HG03159 (cell line): ENCODE results near the gene SECISBP2L.
"Not testable (repeated sequence)": the region's sequence is repeated elsewhere in the genome, so short reads cannot be mapped to it uniquely, and the experiment has no call there.

Source experiments
- ATAC-seq: cut with Tn5 transposase; IDR thresholded peaks from one replicate; pipeline ENCODE4 v1.9.1; 2021; ENCODE audit warnings: mild to moderate bottlenecking, moderate library complexity; ENCODE audit not compliant: unreplicated experiment

The SECISBP2L gene

GRCh38 chr15:48996276-48996675 lies 50.0 kb downstream of the SECISBP2L start:
- ATAC-seq = no peak

GRCh38 chr15:48993380-48993779 lies 52.9 kb downstream of the SECISBP2L start:
- ATAC-seq = no peak

DNA sequence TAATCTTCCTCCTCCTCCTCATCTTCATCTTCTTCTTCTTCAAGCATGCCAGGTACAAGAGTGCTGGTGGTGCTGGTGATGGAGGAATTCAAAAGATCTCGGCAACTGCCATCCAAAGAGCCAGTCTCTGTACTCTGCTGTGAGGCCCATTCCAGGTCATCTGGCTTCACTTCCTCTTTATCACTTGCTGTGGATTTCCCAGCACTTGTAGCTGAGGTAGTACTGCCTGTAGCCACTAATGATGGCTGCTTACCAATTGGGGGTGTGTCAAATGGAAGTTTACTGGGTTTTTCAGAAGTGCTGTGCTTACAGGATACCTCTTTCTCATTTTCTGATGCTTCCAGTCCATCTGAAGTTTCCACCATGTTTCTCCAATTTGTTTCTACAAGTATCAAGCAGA lies 53.7 kb downstream of the SECISBP2L start:
- peak; percentile 83 for ATAC-seq

GRCh38 chr15:48992096-48992495 lies 54.1 kb downstream of the SECISBP2L start:
- peak; percentile 27 for ATAC-seq

DNA sequence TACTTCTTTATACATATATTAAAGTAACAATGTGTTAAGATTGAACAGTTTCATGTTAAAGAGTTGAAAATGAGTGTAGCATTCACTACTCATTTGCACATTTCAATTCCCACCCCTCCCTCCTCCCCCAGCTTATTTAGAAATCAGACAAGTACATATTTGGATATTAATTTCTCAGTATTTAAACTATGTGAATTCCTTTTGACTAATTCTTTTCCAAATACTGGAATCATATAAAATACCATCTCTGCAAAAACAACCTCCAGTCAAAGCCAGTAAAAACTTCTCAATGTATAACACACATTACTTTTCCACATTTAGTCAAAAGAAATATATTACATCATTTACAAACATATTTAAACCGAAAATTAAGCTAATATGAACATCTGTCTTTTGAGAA lies 57.1 kb downstream of the SECISBP2L start:
- no peak for ATAC-seq

- ATAC-seq = no peak
Measured at GRCh38 chr15:48987142-48987541, 59.1 kb downstream of the SECISBP2L start.

DNA sequence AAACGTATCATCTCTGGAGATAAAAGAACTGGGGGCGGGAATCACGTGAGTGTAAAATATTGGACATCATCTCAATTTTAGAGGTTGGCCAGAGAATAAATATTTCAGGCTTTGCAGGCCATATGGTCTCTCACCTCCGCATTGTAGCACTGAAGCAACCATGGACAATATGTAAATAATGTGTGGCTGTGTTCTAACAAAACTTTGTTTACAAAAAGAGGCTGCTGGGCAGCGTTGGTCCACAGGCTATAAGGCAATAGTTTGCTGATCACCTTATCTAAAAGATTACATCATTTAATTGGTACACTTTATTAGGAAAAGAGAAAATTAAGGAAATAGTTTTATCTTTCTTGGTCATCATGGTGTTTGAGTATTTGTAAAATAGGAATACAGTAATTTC lies 60.0 kb downstream of the SECISBP2L start:
- no peak for ATAC-seq

DNA sequence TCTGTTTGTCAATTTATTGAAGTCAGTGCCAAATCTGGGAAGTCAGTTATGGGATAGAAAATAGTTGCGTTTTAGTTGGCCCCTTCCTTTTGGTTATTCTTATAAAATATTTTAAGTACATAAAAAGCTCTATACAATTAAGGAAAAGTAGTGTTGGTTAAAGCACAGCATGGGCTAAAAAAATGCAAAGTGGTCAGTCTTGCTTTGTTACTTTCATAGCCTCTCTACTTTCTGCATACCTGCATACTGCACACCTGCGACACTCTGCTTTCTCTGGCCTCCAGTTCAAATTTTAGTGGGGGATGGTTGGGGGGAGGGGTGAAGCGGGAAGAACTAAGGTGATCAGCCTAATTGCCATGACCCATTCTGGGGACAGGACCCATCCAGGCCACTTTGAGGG lies 60.7 kb downstream of the SECISBP2L start:
- ATAC-seq = no peak

DNA sequence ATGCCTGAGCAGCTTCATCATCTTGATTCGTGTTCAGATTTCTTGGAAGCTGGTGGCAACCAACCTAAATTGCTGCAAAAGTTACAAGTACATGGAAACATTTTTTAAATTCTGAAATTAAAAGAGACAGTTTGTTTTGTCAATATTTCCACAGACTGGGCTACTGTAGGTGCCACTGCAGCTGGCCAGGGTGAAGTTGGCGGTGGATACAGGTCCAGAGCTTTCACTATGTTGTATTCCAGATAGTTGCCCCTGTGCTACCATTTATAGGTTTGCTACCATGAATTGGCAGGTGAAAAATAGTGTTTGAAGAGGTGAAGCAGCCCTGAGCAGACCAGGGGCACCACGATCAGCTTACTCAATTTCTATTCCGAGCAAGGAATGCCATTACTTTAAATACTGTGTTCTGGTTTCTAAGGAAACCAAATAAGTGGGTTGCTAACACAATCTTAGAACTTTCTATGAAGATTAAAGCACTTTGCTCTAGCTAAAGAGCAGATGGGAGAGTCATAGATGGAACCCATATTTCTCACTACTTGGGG lies 61.4 kb downstream of the SECISBP2L start:
- ATAC-seq = no peak

- no peak for ATAC-seq
Measured at GRCh38 chr15:48984021-48984710, 62.1 kb downstream of the SECISBP2L start.

DNA sequence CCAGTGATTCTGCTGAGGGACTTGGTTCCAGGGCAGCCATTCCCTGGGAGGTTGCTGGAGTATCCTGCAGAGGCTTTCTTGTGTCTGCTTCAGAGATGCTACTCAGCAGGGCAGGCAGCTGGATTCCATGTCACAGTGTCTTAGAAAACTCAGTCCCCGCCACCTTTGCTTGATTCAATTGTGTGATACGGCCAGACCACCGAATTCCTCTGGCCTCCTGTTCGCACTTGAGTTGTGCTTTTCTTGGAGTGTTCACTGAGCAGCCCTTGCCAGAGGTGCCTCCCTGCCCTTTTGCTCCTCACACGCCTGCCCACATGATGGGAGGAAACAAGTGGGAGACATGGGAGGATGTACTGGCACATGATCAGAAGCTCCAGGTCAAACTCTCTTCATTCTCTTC lies 62.9 kb downstream of the SECISBP2L start:
- no peak for ATAC-seq

DNA sequence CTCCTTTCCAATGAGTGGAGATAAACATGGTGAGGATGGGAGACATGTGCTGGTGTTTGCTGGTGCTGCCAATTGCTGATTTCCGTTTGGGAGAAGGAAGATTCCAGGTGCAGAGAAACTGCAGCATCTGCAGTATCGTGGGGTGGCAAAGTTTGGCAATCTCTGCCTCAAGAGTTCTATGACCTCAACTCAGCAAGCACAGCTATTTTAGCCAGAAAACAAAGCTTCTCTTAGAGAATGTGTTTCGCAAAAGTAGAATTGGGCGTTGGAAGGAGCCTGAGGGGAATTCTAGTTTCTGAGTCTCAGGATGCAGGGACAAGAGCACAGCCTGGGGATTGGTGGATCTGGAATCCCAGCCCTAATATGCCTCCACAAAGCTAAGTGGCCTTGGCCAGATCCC lies 64.3 kb downstream of the SECISBP2L start:
- ATAC-seq = no peak

DNA sequence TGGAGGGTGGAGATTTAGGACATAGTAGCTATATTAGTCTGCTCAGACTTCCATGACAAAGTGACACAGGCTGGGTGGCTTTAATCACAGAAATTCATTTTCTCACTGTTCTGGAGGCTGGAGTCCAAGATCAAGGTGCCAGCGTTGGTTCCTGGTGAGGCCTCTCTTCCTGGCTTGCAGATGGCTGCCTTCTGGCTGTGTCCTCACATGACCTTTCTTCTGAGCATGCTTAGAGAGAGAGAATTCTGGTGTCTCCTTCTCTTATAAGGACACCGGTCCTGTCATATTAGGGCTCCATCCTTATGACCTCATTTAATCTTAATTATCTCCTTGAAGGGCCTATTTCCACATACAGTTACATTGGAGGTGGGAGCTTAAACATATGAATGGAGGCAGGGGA lies 67.6 kb downstream of the SECISBP2L start:
- ATAC-seq = no peak

GRCh38 chr15:48976444-48977088 lies 69.7 kb downstream of the SECISBP2L start:
- no peak for ATAC-seq

- peak; percentile 93 for ATAC-seq
Measured at GRCh38 chr15:48975472-48976419, 70.5 kb downstream of the SECISBP2L start.

DNA sequence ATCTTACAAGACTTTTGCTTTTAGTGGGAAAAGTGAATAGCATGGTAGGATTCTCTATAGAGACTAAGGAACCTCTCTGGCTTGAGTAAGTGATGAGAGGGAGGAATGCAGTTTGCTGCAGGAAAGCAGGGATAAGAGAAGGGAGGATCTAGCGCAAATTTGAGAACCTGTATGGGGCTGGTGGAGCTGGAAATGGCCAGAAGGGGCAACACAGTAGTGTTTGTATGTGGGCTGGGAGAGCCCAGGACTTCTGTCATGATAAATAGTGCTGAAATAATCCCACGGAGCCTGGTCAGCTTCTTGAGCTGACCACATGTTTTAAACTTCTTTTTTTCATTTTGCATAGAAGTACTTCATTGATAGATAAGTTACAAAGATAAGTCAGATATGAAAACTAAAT lies 71.4 kb downstream of the SECISBP2L start:
- ATAC-seq = no peak

- ATAC-seq = no peak
Measured at GRCh38 chr15:48972750-48973503, 73.3 kb downstream of the SECISBP2L start.

GRCh38 chr15:48970926-48971325 lies 75.3 kb downstream of the SECISBP2L start:
- not testable (repeated sequence) for ATAC-seq

DNA sequence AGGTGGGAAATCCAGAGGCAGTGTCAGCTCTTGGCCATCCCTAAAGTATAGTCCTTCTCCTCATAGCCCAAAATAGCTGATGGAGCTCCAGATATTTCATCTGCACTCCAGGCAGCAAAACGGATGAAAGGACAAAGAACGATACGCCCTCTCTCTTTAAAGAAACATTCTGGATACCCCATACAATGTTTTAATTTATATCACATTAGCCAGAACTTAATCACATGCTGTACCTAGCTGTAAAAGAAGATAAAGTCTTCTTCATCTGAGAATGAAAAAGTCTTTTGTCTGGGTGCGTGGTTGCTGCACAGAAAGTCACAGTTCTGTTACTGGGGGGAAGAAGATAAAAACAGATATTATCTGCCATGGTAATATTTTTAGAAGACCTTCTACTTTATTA lies 78.2 kb downstream of the SECISBP2L start:
- no peak for ATAC-seq

- no peak for ATAC-seq
Measured at GRCh38 chr15:48967336-48967735, 78.9 kb downstream of the SECISBP2L start.
